SK-N-MC (cell line): ENCODE measurements around the gene UNC79.

Experiments used
- DNase-seq: peaks from one replicate; pipeline ENCODE4 v3.0.0-alpha.2; 2011; ENCODE audit warnings: low read depth, low spot score
- H3K27ac ChIP-seq: fragments of 200-600 bp; sonication (generic); 2 replicates; pipeline ENCODE4 v1.5.1; 2016; ENCODE audit warnings: mixed run types
- H3K36me3 ChIP-seq: fragments of 200-600 bp; sonication (generic); 2 replicates; pipeline ENCODE4 v1.6.1; 2017; ENCODE audit warnings: antibody characterized with exemption, low read length, mixed read lengths; ENCODE audit not compliant: insufficient read depth
- H3K4me3 ChIP-seq: fragments of 200-600 bp; sonication (generic); 2 replicates; pipeline ENCODE4 v1.5.1; 2016
- H3K9ac ChIP-seq: fragments of 200-600 bp; sonication (generic); 2 replicates; pipeline ENCODE4 v1.8.0; 2017; ENCODE audit warnings: mixed run types, mixed read lengths; ENCODE audit not compliant: insufficient read length
- H3K9me3 ChIP-seq: fragments of 200-600 bp; sonication (generic); 2 replicates; pipeline ENCODE4 v1.6.1; 2017; ENCODE audit warnings: low read depth, mild to moderate bottlenecking, antibody characterized with exemption, low read length, moderate library complexity, mixed read lengths
- EZH2 ChIP-seq: fragments of 200-600 bp; sonication (generic); IDR thresholded peaks from one replicate; pipeline ENCODE4 v1.6.1; 2017; ENCODE audit warnings: antibody characterized with exemption
- FOXP2 ChIP-seq: optimal IDR thresholded peaks from 2 replicates; pipeline ENCODE3; 2011; ENCODE audit warnings: mild to moderate bottlenecking, moderate library complexity; ENCODE audit not compliant: insufficient read depth; ENCODE audit errors: extremely low read length, control extremely low read depth
- POLR2AphosphoS5 ChIP-seq: IDR thresholded peaks from 2 replicates; pipeline ENCODE4 v1.6.1; 2012; ENCODE audit warnings: mild to moderate bottlenecking, low read depth, low read length, borderline replicate concordance

UNC79 gene

DNA sequence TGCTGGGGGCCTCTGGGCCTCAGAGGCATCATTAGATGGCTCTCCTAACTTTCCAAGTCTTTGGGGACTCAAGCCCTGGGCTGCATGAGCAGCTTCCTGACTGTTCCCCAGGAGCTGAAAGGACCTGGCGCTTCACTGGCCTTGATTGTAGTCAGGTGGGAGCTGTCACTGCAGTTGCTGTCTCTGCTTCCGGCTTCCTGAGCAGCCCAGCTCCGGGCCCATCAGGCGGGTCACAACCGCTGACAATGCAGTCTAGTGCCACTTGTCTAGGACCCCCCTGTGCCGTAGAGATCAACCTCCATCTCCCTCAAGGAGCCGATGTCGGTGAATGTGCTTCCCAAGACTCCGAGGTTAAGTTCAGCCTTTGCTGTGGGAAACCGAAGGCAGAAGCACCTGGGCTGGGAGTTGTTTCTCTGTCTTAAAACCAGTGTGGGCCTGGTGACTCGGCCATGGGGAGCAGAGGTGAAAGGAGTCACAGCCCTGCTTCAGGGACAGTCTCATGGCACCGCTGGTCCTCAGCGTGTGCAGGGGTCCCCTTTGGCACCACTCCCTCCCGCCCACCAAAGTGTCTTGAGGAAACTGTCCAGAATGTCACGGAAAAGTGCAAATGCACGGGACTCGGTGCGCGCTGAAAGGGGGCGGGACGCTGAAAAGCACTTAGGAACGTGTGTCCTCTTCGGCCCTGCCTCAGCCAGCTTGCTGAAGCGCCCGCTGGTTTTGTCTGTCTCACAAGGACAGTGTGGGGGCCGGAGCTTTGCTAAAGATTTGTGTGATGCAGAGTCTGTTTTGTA lies 312.7 kb downstream of the UNC79 start:
- DNase-seq, result no peak
- Histone ChIP-seq H3K27ac (no peak overlapping the region), H3K9ac (no peak overlapping the region), H3K36me3 (no peaks in the 10 kb centered on the region), H3K4me3 (no peak overlapping the region), H3K9me3 (no peaks in the 10 kb centered on the region)
- TF ChIP-seq FOXP2 (no peak), EZH2 (no peak), POLR2AphosphoS5 (no peak)

DNA sequence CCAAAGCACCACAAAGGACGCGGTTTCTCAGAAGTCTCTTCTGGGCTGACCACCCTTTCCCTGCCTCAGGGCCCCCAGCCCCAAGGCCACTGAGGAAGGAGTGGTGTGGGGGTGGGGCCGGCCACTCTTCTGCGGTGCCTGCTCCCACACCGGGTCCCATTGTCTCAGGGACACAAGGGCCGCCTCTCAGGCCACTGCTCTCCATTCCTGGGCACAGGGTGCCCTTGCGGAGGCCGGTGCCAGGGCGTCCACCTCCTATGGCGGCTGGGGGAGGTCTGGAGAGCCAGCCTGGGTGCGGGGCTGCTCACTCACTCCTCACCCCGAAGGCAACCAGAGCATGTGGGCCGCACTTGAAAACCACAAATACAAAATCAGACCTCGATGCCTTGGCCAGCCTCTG lies 313.4 kb downstream of the UNC79 start:
- no peak overlapping the region for H3K9ac ChIP-seq
- no peak for DNase-seq
- TF ChIP-seq FOXP2 (no peak), POLR2AphosphoS5 (no peak), EZH2 (no peak)
- no peaks in the 10 kb centered on the region for H3K36me3 ChIP-seq
- no peak overlapping the region for H3K27ac ChIP-seq
- H3K9me3 ChIP-seq, result no peaks in the 10 kb centered on the region
- no peak overlapping the region for H3K4me3 ChIP-seq

DNA sequence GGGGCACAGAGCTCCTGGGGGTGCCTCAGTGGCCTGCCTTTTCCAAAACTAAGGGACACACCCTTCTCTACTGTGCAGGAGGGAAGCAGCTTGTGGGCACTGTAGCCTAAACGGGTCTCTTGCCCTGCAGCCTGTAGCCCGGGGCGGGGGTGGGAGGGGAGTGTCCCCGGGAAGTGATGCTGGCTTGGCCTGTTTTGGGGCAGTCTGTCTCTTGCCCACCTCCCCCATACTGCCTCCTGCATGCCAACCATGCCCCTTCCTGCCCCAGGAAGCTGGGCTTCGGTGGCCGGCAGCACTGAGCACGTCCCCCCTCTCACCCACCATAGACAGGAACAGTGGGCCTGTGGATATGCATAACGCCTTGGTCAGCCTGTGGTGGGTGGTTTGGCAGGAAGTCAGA lies 314.1 kb downstream of the UNC79 start:
- H3K9ac ChIP-seq, result no peak overlapping the region
- no peak for DNase-seq
- H3K9me3 ChIP-seq, result no peaks in the 10 kb centered on the region
- H3K36me3 ChIP-seq, result no peaks in the 10 kb centered on the region
- H3K4me3 ChIP-seq, result no peak overlapping the region
- TF ChIP-seq POLR2AphosphoS5 (no peak), EZH2 (no peak), FOXP2 (no peak)
- no peak overlapping the region for H3K27ac ChIP-seq

DNA sequence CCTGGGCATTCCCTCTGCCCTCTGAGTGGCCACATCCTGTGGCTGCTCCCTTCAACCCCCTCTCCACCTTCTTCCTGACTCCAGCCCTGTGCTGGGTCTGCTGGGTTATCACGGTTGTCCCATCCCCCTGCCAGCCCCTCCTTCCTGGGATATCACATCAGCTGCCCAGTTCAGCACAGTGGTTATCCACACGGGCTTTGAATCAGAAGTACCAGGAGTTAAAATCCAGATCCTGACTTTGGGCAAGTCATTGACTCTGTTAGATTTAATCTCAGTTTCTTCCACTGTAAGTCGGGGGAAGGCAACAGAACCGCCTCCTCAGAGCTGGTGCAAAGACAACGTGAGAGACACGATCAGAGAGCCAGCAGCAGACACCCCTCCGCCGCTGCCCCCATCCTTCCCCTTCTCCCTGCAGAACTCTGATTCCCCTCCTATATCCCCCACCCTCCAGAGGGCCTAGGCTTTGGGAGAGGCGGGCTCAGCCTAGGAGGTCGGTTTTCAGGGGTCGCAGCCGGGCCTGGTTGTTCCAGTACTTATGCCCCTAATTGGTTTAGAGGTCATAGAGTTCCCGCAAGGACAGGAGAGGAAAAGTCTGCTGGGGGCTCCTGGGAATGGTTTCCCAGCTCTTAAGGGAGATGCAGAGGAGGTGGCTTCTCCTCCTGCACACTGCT lies 315.0 kb downstream of the UNC79 start:
- TF ChIP-seq POLR2AphosphoS5 (no peak), EZH2 (no peak), FOXP2 (no peak)
- H3K9me3 ChIP-seq, result no peaks in the 10 kb centered on the region

DNA sequence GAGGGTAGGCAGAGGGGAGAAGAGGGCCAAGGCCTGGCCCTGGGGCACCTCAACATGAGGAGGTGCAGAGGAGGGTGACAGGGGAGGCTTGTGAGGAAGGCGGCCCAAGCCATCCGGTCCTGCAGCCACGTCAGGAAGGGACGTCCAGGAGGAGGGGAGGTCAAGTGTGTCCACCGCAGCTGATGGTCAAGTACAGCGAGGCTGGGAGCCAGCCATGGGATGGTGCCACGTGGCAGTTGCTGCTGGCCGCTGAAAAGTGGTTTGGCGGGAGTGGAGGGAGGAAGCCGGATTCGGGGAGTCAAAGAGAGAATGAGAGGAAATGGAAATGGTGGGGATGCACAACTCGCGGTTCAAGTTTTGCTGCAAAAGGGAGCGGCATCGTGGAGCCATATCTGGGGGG lies 316.4 kb downstream of the UNC79 start:
- Histone ChIP-seq H3K9me3 (no peaks in the 10 kb centered on the region), H3K27ac (no peak overlapping the region), H3K4me3 (no peak overlapping the region), H3K9ac (no peak overlapping the region), H3K36me3 (no peaks in the 10 kb centered on the region)
- DNase-seq, result no peak
- TF ChIP-seq FOXP2 (no peak), EZH2 (no peak), POLR2AphosphoS5 (no peak)

More for the DNA sequence above, 315.0 kb downstream of the UNC79 start:
- H3K36me3 ChIP-seq, result no peaks in the 10 kb centered on the region
- H3K9ac ChIP-seq, result no peak overlapping the region
- H3K4me3 ChIP-seq, result no peak overlapping the region
- no peak for DNase-seq
- H3K27ac ChIP-seq, result no peak overlapping the region

DNA sequence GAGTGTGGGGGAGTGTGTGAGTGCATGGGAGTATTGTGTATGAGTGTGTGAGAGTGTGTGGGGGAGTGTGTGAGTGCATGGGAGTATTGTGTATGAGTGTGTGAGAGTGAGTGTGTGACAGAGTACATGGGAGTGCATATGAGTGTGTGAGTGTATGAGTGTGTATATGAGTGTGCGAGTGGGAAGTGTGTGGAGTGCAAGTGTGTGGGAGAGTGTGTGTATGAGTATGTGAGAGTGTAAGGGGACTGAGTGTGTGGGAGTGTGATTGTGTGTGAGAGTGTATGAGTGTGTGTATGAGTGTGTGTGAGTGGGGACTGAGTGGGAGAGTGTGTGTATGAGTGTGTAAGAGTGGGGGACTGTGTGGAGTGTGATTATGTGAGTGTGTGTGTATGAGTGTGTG lies 316.8 kb downstream of the UNC79 start:
- no peak overlapping the region for H3K9ac ChIP-seq
- no peak overlapping the region for H3K4me3 ChIP-seq
- no peak overlapping the region for H3K27ac ChIP-seq
- no peaks in the 10 kb centered on the region for H3K36me3 ChIP-seq
- TF ChIP-seq EZH2, result no peak
- no peaks in the 10 kb centered on the region for H3K9me3 ChIP-seq
- no peak for DNase-seq

DNA sequence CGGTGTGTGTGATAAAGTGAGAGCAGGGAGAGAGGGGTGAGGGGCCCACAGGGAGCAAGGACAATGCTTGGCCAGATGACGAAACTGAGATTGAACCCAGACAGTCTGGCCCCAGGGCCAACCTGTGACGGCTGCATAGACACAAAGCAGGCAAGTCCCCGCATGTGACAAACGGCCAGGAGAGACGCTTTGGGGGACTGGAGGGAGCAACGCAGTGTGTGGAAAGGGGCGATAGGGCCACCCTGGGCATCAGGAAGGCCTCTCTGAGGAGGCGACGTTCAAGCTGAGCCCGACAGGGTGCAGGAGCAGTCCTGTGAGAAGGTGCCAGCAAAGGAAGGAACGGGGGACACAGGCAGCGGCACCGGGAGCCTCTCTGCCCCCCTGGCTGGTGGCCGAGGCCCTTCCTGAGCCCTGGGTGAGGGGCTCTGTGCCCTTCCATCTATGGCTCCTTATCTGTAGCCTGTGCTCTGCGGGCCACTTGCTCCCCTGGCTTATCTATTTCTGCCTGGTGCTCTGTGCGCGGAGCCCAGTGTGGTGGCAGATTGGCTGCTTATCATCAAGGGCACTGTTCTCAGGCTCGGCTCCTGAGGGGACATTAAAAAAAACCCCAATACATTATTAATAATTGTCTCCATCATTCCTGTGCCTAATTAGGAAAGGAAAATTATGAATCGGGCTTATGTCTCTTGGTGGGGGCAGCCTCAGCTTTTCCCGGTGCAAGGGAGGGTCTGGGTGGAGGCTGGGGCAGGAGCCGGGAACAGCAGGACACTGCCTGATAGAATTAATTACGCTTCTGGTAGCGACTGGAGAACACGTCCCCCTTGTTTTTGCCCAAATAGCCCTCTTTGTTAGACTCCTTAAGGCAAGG lies 317.7 kb downstream of the UNC79 start:
- Histone ChIP-seq H3K27ac (no peak overlapping the region), H3K36me3 (no peaks in the 10 kb centered on the region), H3K9me3 (no peaks in the 10 kb centered on the region), H3K9ac (no peak overlapping the region), H3K4me3 (no peak overlapping the region)
- DNase-seq, result no peak
- TF ChIP-seq FOXP2, result no peak
- TF ChIP-seq POLR2AphosphoS5, result no peak
- no peak for TF ChIP-seq EZH2

DNA sequence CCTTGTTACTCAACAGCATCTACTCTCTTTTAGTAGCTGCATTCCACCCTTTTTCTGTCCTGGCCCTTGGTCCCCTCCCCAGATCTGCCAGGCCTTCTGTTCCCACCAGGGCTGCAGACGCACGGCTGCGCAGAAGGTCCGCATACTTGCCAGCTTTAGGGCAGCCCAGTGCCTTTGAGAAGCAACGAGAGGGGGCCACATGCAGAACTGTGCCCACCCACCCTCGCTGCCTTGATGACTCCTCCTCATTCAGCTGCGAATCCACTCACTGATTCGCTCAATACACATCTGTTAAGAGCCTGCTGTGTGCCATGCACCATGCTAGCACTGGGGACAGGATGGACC lies 318.3 kb downstream of the UNC79 start:
- H3K36me3 ChIP-seq, result no peaks in the 10 kb centered on the region
- no peaks in the 10 kb centered on the region for H3K9me3 ChIP-seq
- no peak overlapping the region for H3K4me3 ChIP-seq
- H3K27ac ChIP-seq, result no peak overlapping the region
- no peak overlapping the region for H3K9ac ChIP-seq
- TF ChIP-seq POLR2AphosphoS5 (no peak), FOXP2 (no peak), EZH2 (no peak)
- DNase-seq, result no peak
